ENCODE data around the gene TWNK. TPM values are rescaled to one million over a fixed set of nuclear protein-coding genes. Genes with fewer than 3 reads are reported as not detected.

The TWNK gene
- total and polyA plus RNA-seq, 2 donors (not counting 3 experiments of a cell fraction or from before 2014, with no cell fraction given) = 5.6 to 10.9 TPM

MicroRNAs encoded within 50 kb of the gene (microRNA counts, 767-probe panel; counts per million panel counts)
- 723 counts per million, percentile 96 among the panel's probes with 10 or more counts for microRNA hsa-miR-608

Small RNA genes lying within 50 kb of the gene (microRNA-seq; reads per million reads assigned to microRNA genes)
- gene MIR608 (ENCODE audit: borderline number of aligned reads, borderline replicate concordance) = not detected

Small RNA genes lying within 50 kb of the gene (small RNA-seq; reads per million reads assigned to genes)
- not detected for gene MIR608 (ENCODE audit: insufficient read depth, insufficient read length, low read depth, low replicate concordance)

Other genes with a start within 250 kb of the TWNK start
- gene PAX2, start 242.0 kb upstream of the TWNK start, total RNA-seq = not detected in 2 replicates
- not detected in 2 replicates for gene PAX2, start 242.0 kb upstream of the TWNK start, polyA plus RNA-seq
- 28.0 and 35.5 TPM in 2 replicates for gene SLF2, start 74.6 kb upstream of the TWNK start, total RNA-seq
- gene SLF2, start 74.6 kb upstream of the TWNK start, polyA plus RNA-seq = 6.7 and 7.5 TPM in 2 replicates
- 6.0 and 6.7 TPM in 2 replicates for gene SEMA4G, start 18.0 kb upstream of the TWNK start, total RNA-seq
- 10.4 and 12.7 TPM in 2 replicates for gene SEMA4G, start 18.0 kb upstream of the TWNK start, polyA plus RNA-seq
- gene MRPL43, start within 50 bp of the TWNK start, total RNA-seq = 75.0 and 77.3 TPM in 2 replicates
- gene MRPL43, start within 50 bp of the TWNK start, polyA plus RNA-seq = 144 and 204 TPM in 2 replicates
- gene LZTS2, start 12.3 kb downstream of the TWNK start, total RNA-seq = 63.7 and 70.8 TPM in 2 replicates
- gene LZTS2, start 12.3 kb downstream of the TWNK start, polyA plus RNA-seq = 79.5 and 93.2 TPM in 2 replicates
- 0.55 and 1.6 TPM in 2 replicates for gene PDZD7, start 43.6 kb downstream of the TWNK start, total RNA-seq
- 0.41 and 0.92 TPM in 2 replicates for gene PDZD7, start 43.6 kb downstream of the TWNK start, polyA plus RNA-seq
- 79.6 and 83.1 TPM in 2 replicates for gene SFXN3, start 43.7 kb downstream of the TWNK start, total RNA-seq
- 117 and 125 TPM in 2 replicates for gene SFXN3, start 43.7 kb downstream of the TWNK start, polyA plus RNA-seq
- gene KAZALD1, start 74.4 kb downstream of the TWNK start, total RNA-seq = 2.9 and 3.3 TPM in 2 replicates
- 3.0 TPM in 2 replicates for gene KAZALD1, start 74.4 kb downstream of the TWNK start, polyA plus RNA-seq
- gene TLX1, start 143.8 kb downstream of the TWNK start, total RNA-seq = not detected in 2 replicates
- gene TLX1, start 143.8 kb downstream of the TWNK start, polyA plus RNA-seq = 0.10 TPM in 1 of 2 replicates, not detected in the other
- gene LBX1, start 241.9 kb downstream of the TWNK start, total RNA-seq = not detected in 2 replicates
- not detected in 2 replicates for gene LBX1, start 241.9 kb downstream of the TWNK start, polyA plus RNA-seq